ENCODE measurements around the gene PLXDC1.

- TF ChIP-seq CTCF (IDR thresholded peaks at IDR 0.05 in 4 of 5, conservative IDR thresholded peaks at IDR 0.05 in 1 of 5) (no peak), POLR2A (IDR thresholded peaks at IDR 0.05) (no peak)
Measured at GRCh38 chr17:39079836-39080235, 71.6 kb downstream of the PLXDC1 start.

Data from gastrocnemius medialis (tissue), 4 donors.